ENCODE measurements around the gene KATNB1. TPM values are rescaled to one million over a fixed set of nuclear protein-coding genes. Genes with fewer than 3 reads are reported as not detected.

KATNB1 gene
- total and polyA plus RNA-seq, 2 of the 8 experiments (the other 6 are each of a cell fraction or from before 2014, with no cell fraction given), result 50.2 to 60.4 TPM

DNA sequence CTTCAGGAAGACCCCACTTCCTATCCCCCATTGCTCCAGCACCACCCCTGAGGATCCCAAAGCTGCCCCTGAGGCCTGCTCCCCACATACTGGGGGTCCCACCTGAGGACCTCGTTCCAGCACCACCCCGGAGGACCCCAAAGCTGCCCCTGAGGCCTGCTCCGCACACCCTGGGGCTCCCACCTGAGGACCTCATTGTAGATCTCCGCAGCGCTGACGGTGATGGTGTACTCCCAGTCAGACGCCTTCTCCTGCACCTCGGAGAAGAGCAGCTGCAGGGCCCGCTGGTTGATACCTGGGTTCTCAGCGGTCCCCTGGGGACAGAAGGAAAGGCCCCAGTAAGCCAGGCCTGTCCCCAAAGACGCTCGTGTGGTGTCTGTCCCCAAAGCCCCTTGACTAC, 26.4 kb downstream of the KATNB1 start:
- Histone ChIP-seq H3K27ac (ENCODE audit: low read depth, low read length) (no peak overlapping the region), H3K79me1 (ENCODE audit: low read depth, low read length) (no peaks in the 10 kb centered on the region), H3K4me2 (ENCODE audit: insufficient read depth in 1 of 2, low read depth in 2 of 2, low read length in 2 of 2) (no peak overlapping the region), H2AFZ (ENCODE audit: low read length) (no peak overlapping the region), H2BK20ac (ENCODE audit: low read length) (no peak overlapping the region), H3K36me3 (ENCODE audit: control insufficient read depth in 2 of 4, insufficient read depth in 4 of 4, low read length in 3 of 4) (no peaks in the 10 kb centered on the region), H4K8ac (ENCODE audit: extremely low read depth, insufficient read depth, low read length) (no peak overlapping the region), H3K9me3 (ENCODE audit: insufficient read depth in 2 of 2, low read depth in 1 of 2, low read length in 1 of 2) (no peaks in the 10 kb centered on the region), H3K4me3 (ENCODE audit: extremely low read depth in 1 of 4, insufficient read depth in 2 of 4, low read depth in 3 of 4, low read length in 4 of 4) (no peak overlapping the region), H3K4me1 (replicated peaks in 1 of 4; ENCODE audit: control insufficient read depth in 3 of 4, insufficient read depth in 4 of 4, low read length in 3 of 4) (peaks cover 0 to 15% (median 7%) of the 10 kb centered on the region in 4 experiments; a peak in 4 of 7 replicates), H3K23ac (ENCODE audit: insufficient read length) (no peak overlapping the region), H2BK12ac (ENCODE audit: low read depth, low read length) (no peak overlapping the region), H3K4ac (replicated peaks; ENCODE audit: insufficient read length, low read depth, low read length) (no peak overlapping the region), H3K79me2 (ENCODE audit: control insufficient read depth in 1 of 2, insufficient read depth in 2 of 2, low read length in 2 of 2) (no peaks in the 10 kb centered on the region), H3K18ac (ENCODE audit: extremely low read depth, low read length) (no peak overlapping the region), H3K23me2 (ENCODE audit: low read depth, low read length) (no peaks in the 10 kb centered on the region), H4K91ac (replicated peaks; ENCODE audit: insufficient read length, low read length) (no peak overlapping the region), H2BK120ac (replicated peaks; ENCODE audit: low read depth, low read length) (no peak overlapping the region), H2AK5ac (ENCODE audit: low read depth, low read length) (no peak overlapping the region), H3K14ac (ENCODE audit: insufficient read length) (no peak overlapping the region), H3K56ac (replicated peaks; ENCODE audit: insufficient read length, low read depth, low read length) (no peak overlapping the region), H3K27me3 (replicated peaks in 1 of 4; ENCODE audit: control insufficient read depth in 3 of 4, extremely low read depth in 1 of 4, insufficient read depth in 3 of 4, low read length in 3 of 4) (no peaks in the 10 kb centered on the region; a peak in 1 of 7 replicates), H4K20me1 (replicated peaks in 1 of 2; ENCODE audit: control insufficient read depth in 1 of 2, insufficient read depth in 2 of 2, low read length in 2 of 2) (peaks cover 3 to 4% of the 10 kb centered on the region in 2 experiments), H4K5ac (ENCODE audit: insufficient read length, low read depth, low read length) (no peak overlapping the region), H3K9ac (replicated peaks in 1 of 4; ENCODE audit: extremely low read depth in 1 of 4, low read depth in 3 of 4, low read length in 3 of 4) (no peak overlapping the region), H2BK15ac (ENCODE audit: low read length) (no peak overlapping the region), H2BK5ac (ENCODE audit: low read depth, low read length) (no peak overlapping the region)
- FAIRE-seq (no peak), DNase-seq (ENCODE audit: low read depth in 1 of 2, low spot score in 2 of 2) (no peak)
- POLR2A ChIA-PET (ENCODE audit: partially characterized antibody), result interaction anchor here (0.6 to 2.4 kb wide), 4 partner anchors 13 to 239 kb away, joined by 3 to 13 read pairs (median 3); partner anchors contain the start of gene KATNB1
- WGBS, 2 experiments (ENCODE audit: extremely low coverage in 1 of 2, insufficient coverage in 1 of 2, insufficient read length in 1 of 2, insufficient replicate concordance in 2 of 2, low coverage in 1 of 2, low lambda C conversion rate in 2 of 2, missing lambda C conversion rate in 1 of 2), result 96% methylated on average over 10 of the region's 12 CpGs; no CpG with 5 or more reads in 1 of the 2 experiments
- CTCF ChIA-PET (ENCODE audit: partially characterized antibody), result interaction anchor here (1.0 to 4.8 kb wide), 7 partner anchors 11 to 145 kb away, joined by 3 to 18 read pairs (median 6); partner anchors contain the start of gene KATNB1
- TF ChIP-seq, protein P1, sequence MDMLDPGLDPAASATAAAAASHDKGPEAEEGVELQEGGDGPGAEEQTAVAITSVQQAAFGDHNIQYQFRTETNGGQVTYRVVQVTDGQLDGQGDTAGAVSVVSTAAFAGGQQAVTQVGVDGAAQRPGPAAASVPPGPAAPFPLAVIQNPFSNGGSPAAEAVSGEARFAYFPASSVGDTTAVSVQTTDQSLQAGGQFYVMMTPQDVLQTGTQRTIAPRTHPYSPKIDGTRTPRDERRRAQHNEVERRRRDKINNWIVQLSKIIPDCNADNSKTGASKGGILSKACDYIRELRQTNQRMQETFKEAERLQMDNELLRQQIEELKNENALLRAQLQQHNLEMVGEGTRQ (IDR thresholded peaks at IDR 0.05; ENCODE audit: low read length), result no peak

Measured in H1 (cell line).